H1 (cell line): ENCODE results near the gene MAML3. TPM values are rescaled to one million over a fixed set of nuclear protein-coding genes. Genes with fewer than 3 reads are reported as not detected.

ENCODE experiments used
- HDAC6 ChIP-seq: IDR thresholded peaks from one replicate; pipeline ENCODE4 v1.7.1; 2012; ENCODE audit warnings: low read depth, mild to moderate bottlenecking, inconsistent platforms, low read length, moderate library complexity
- KDM1A ChIP-seq: fragments of 200-600, 300-600 bp; sonication (generic); IDR thresholded peaks from 2 replicates; pipeline ENCODE4 v1.7.1; 2016; ENCODE audit warnings: mild to moderate bottlenecking, low read length, borderline replicate concordance
- POU5F1 ChIP-seq: IDR thresholded peaks from 2 replicates; pipeline ENCODE4 v1.6.1; 2011; ENCODE audit warnings: low read depth, mild to moderate bottlenecking, low read length, moderate library complexity
- RAD21 ChIP-seq, 2 experiments: IDR thresholded peaks in 1 of 2; conservative IDR thresholded peaks in 1 of 2; 2 replicates each; pipeline ENCODE4 v1.6.1; 2011; ENCODE audit warnings: low read depth in 2 of 2, low read length in 2 of 2, improper control_type of control experiment in 1 of 2, inconsistent platforms in 1 of 2, mild to moderate bottlenecking in 1 of 2, moderate library complexity in 1 of 2
- SP4 ChIP-seq: IDR thresholded peaks from 2 replicates; pipeline ENCODE4 v1.6.1; 2012; ENCODE audit warnings: low read length, inconsistent platforms
- TEAD4 ChIP-seq: IDR thresholded peaks from 2 replicates; pipeline ENCODE4 v1.6.1; 2012; ENCODE audit warnings: low read depth, low read length, inconsistent platforms, mixed read lengths
- USF2 ChIP-seq: IDR thresholded peaks from 2 replicates; pipeline ENCODE4 v1.6.1; 2011; ENCODE audit warnings: low read length, improper control_type of control experiment
- polyA plus RNA-seq, 7 experiments: library from polyadenylated mRNA; depleted of rRNA in 3 of 7; stranded (reverse) in 5 of 7; unstranded in 2 of 7; fragments of >200 nt in 5 of 7; fragments of 200-250 nt in 2 of 7; gene quantifications; 1 replicate in 5 of 7; 2 replicates in 1 of 7; 4 replicates in 1 of 7; pipeline versions ENCODE4 v1.2.1 to v1.2.3, GENCODE V29; 2011 to 2013; ENCODE audit warnings: missing spikeins in 2 of 7, mixed read lengths in 2 of 7
- total RNA-seq: library from RNA; stranded (reverse); fragmentation: NEBNext Ultra II Directional; extraction: Animal tissue kit (Norgen Biotek cat#: 25700); gene quantifications from 2 replicates; pipeline ENCODE4 v1.2.1, GENCODE V29; 2021

MAML3 gene
- total and polyA plus RNA-seq, 2 of the 8 experiments (the other 6 are each of a cell fraction or from before 2014, with no cell fraction given), result 2.1 to 5.7 TPM

GRCh38 chr4:140081641-140082390 lies 72.2 kb downstream of the MAML3 start (continued):
- TF ChIP-seq RAD21 (IDR thresholded peaks at IDR 0.05 in 1 of 2, conservative IDR thresholded peaks at IDR 0.05 in 1 of 2; ENCODE audit: low read depth in 2 of 2, low read length in 2 of 2) (no peak), KDM1A (no peak), POU5F1 (no peak), USF2 (no peak), TEAD4 (no peak), SP4 (no peak), HDAC6 (no peak)
- TF ChIP-seq, all 59 proteins: peak for 0
